Activated gamma-delta T cell treated with anti-CD3 and anti-CD28 coated beads, Interleukin-2, amount 50 U/mL, for 16 hours (primary cell): ENCODE data around the gene IDUA.
"Not testable (repeated sequence)": the region's sequence is repeated elsewhere in the genome, so short reads cannot be mapped to it uniquely, and the experiment has no call there.

Source experiments
- DNase-seq: peaks from one replicate; pipeline ENCODE4 v3.0.0-alpha.2; 2020; ENCODE audit warnings: low read depth

IDUA gene

DNA sequence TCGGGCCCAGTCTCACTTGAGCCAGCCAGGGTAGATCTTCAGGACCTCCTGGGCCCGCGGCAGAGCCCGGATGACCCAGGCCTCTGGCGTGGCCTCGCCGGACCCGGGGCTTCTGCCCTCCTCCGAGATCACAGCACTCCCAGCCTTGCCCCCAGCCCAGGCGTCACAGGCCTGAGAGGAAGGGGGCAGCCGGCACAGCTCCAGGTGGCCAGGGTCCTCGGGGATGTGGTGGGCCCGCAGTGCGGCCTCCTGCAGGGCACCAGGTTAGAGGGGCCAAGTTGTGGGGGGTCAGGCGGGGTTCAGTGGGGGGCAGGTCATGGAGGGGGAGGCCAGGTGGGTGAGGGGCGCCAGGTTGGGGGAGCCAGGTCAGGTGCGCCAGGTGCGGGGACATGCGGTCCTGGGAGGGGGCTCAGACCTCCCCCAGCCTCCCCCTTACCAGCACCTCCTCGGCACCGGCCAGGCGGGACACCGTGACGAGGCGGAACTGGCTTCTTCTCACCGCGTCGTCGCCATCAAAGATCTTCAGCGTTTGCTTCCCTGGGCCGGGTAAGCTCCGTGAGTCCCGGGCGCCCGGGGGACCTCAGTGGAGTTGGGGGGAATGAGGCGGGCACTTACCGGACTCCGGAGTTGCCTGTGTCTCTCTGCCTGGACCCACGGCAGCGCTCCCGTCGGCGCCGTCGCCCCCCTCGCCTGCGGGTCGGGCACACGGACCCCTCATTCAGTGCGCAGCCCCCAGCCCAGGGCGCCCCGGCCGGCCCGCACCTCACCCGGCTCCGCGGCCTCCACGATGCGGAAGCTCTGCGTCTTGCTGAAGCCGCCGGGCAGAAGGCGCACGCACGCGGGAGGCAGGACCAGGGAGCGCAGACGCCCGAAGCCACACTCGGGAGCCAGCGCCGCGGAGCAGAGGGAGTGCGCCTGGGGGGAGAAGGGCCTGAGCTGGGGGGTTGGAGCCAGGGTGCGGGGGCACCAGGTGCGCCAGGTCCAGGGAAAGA is 19.4 kb upstream of the IDUA start:
- DNase-seq = no peak

DNA sequence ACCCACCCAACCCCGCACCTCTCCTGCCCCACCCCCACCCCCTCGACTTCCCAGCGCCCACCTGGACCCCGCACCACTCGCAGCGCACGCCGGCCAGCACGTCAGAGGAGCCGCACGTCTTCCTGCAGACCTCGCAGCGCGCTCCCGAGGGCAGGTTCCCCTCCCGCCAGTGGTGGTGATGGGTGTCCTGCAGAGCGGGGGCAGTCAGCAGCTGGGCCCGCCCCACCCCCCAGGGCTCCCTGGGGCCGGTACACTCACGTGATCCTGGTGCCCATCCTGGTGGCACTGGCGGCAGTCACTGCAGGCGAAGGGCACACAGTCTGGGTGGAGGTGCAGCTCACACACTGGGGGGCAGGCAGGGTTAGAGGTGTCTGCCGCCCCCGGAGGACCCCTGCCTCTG is 18.6 kb upstream of the IDUA start:
- DNase-seq = no peak

DNA sequence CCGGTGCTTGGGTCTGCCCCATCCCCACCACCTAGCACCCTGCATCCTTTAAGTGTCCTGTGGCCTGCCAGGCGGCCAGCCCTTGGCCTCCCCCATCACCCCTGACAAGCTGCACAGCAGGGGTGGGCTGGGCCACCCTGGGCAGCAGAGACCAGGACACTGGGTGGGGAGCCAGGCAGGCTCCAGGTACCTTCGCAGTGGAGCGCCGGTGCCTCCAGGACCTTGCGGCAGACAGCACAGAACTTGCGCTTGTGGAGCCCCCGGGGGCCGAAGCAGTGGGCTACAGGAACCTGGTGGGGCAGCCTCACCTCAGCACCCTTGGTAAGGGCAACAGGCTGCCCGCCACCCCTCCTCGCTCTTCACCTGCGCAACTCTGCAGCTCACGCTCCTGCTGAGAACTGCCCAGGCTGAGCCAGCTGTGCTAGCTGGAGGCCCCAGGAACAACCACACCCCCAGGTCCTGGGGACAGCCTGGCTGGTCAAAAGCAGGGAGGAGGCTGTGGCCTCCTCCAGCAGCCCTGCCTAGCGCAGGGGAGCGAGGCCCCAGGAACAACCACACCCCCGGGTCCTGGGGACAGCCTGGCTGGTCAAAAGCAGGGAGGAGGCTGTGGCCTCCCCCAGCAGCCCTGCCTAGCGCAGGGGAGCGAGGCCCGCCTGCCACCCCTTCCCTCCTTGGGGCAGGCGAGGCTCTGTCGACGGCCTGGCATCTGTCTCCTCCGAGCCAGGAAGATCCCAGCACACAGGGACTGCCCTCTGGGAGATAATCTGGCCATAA is 18.0 kb upstream of the IDUA start:
- no peak for DNase-seq

DNA sequence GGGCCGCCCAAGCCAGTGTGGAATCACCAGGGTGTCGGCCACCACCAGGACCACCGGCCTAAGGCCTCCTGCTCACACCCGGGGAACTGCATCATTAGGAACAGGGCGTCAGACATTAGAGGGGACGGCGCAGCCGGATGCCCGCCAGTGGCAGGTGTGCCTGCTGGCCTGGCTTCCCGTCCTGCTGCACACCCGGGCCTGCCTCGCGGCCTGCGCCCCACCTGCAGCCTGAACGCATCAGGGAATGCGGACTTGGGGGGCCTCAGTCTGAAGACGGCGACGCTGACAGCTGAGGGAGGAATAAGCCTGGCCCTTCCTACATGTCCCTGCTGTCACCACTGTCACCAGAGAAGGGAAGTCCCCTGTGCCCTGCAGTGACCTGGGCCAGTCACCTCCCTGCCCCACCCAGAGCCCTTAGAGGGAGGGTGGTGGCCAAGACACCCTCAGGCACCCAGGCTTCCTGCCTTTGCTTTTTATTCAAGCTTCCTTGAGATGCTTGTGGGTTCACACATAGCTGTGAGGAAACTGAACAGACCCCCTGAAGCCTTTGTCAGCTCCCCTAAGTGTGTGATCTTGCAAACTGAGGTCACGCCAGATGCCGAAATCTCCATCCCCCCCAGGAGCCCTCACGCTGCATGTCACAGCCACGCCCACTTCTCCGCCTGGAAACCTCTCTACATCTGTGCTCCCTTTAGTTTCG is 16.6 kb upstream of the IDUA start:
- peak; percentile 57 for DNase-seq

DNA sequence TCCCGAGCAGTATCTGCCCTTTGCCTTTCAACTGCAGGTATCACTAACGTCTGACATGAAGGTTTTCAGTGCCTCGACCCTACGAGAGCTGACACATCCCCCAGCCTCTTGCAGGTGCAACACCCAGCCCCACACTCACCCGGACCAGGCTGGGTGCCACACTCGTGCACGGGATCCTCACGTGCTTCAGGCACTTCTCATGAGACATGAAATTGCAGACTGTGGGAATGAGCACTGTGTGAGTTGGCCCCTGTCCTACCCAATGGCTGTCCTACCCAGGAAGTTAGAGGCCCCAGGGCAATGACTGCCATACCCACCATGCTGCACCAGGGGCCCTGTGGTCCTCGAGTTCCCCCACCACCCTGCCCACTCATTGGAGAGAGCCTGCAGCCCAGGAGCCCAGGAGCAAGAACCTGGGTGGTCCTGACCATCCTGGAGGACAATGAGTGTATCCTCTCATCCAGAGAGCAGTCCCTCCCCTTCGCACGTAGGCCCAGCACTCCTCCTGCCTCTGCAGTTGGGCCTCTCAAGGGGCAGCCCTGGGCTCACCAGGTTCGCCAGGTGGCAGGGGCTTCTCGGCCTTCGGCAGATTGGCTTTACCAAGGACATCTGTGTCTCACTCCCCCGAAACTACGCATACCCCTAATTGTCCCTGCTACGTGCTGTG is 15.9 kb upstream of the IDUA start:
- DNase-seq = no peak

DNA sequence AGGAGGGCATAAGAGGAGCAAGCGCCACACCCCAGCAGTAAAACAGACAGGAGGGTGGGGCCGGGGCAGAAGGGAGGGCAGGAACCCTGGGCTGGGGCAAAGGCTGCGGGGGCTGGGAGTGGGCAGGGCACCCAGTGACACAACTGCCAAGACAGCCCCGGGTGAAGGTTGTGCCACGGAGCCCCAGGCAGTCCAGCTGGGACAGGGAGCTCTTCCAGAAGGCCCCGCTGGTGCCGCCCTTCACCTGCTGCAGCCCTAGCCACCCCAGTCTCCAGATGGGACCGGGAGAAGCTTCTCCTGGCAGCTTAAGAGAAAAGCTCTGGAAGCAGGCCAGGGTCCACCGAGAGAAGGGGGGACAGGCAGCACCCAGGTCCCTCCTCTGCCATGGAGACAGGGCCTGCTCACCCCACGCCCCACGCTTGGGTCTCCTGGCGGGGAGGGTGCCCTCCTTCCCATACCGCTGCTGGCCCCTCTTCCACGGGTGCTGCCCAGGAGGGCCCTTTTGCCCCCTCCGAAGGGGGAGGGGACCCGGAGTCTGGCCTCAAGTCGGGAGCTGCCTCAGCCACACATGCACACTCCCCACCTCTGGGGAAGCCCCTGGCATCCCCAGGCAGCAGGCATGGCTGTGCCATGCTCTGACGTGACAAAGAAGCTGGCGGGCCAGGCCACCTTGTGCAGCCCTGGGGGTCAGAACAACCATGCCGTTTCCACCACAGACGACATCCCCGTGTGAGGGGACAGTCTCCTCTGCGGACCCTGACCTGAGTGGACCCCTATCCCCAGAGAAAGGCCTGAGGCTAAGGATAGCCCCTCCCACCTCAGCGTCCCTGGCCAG is 15.0 kb upstream of the IDUA start:
- DNase-seq = no peak

DNA sequence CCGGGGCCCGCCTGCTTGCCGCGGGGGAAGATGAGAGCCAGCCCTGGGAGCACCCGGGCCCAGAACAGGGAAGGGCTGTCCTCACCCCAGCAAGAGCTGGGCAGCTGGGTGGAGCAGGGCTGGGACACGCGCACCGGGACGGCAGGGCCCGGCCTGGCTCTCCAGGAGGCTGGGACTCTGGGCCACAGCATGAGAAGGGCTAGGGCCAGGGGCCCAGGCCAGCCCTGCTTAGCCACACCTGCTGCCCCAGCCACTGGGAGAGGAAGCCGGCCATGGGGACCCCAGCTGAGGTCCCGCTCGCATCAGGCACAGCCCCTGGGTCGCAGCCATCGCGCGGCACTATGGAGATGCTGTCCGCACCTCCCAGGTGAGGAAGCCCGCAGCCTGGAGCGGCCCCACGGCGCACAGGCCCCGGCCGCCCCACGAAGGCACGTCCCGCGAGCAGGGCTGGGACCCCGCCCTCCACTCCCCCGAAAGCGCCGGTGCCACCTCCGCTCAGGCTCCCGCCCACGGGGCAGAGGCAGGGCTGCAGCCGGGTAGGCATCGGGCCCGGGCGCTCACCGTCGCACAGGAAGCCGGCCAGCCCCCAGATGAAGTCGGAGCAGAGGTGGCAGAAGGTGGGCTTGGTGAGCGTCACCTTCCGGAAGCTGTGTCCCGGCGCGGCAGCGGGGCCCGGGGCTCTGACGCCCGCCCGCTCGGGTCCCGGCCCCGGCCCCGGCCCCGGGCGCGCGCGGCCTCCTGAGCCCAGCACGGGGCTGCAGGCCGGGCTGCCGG is 14.0 kb upstream of the IDUA start:
- peak; percentile 49 for DNase-seq

DNA sequence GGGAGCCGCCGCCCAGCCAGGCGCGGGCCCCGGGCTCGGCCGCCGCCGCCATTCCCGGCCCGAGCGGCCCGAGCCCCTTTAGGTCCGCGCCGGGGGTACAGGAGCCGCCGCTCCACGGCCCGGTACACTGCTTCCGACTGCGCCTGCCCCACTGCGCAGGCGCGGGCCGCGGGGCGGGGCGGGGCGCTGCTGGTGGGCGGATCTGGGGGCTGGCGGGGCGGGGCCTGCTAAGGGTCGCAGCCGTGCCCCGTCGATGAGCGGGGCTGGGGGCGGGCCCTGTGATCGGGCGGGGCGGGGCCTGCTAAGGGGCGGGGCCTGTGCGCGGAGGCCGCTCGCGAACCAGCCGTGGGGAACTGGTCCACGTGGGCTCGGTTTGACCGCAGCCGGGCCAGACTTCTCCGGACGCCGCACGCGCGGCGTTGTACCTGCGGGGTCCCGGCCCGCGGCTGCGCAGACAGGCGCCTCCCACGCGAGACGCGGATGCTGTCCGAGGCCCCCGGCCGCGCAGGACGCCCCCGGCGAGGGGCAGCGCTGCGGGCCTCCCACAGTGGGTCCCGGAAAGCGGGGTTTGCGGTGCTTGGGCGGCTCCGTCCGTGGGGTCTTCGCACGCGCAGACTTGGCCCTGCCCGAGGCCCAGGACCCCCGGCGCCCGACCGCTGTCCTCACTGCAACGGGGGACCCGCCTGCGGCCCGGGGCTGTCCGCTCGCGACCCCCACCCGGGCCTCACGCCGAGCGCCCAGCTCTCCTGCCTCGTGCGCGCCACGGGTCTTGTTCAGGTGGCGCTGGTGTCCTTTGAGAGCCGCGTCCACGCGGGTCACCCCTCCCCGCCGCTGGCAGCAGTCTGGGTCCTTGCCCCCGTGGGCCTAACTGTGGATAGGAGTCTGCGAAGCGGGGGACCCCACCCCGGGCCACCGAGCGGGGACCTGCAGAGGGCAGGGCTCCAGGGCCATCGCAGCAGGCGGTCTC is 13.1 kb upstream of the IDUA start, which contains the start of gene DGKQ:
Gene DGKQ (minus strand): TSS at position 139 of the 967 bp plus-strand sequence. CDS start 87 bp downstream, at position 52.
- peak; percentile 79 for DNase-seq

DNA sequence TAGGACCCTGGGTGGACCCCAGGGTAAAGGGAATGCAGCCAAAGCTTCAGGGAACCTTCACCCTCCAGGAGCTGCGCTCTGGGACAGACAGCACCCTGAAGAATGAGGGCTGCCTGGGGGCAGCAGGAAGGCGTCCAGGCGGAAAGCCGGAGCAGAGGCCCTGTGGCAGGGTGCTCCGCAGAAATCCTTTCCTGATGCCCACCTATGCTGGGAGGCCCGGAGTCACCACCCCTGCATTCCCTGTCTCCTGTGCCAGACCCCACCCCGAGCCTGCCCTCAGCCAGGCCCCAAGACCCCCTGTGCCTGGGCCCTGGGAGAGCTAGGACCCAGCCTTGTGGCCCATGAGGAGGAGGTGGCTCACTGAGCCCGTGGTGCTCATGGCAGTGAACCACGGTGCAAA is 12.2 kb upstream of the IDUA start:
- no peak for DNase-seq

DNA sequence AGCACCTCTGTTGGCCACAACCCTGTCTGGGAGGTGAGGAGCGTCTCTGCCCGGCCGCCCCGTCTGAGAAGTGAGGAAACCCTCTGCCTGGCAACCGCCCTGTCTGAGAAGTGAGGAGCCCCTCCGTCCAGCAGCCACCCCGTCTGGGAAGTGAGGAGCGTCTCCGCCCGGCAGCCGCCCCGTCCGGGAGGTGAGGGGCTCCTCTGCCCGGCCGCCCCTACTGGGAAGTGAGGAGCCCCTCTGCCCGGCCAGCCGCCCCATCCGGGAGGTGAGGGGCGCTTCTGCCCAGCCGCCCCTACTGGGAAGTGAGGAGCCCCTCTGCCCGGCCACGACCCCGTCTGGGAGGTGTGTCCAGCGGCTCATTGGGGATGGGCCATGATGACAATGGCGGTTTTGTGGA is 10.8 kb upstream of the IDUA start:
- not testable (repeated sequence) for DNase-seq

DNA sequence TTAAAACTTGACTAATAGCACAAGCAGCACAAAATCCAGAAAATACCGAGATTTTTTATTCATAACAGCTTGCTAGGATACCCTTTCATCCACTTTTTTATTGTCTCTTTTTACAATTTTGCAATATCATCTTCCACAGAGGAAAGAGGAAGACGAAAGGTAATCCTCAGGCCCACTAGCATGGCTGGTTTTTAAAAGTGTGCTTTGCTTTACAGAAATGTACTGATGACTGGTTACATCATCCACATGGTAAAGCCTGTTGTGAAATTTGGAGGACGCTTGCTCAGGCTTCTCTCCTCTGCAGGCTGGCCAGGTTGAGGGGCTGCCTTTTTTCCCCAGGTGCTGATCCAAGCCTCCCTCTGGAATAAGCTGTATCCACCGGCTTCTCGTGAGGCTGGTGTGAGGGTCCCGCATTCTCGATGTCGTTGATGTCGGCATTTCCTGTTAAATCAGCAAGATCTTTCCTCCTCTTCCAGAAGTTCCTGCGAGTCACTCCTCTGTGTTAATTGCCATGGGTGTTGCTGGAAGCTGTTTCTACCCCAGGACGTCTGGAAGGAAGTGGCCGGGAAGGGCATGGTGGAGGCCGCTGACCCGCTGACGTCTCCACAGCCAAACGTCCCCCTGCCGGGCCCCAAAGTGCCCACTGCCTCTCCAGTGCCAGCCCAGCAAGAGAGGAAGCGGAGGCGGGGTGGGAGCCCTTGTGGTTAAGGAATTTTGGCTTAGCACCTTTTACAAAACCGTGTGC is 7.7 kb upstream of the IDUA start:
- no peak for DNase-seq

DNA sequence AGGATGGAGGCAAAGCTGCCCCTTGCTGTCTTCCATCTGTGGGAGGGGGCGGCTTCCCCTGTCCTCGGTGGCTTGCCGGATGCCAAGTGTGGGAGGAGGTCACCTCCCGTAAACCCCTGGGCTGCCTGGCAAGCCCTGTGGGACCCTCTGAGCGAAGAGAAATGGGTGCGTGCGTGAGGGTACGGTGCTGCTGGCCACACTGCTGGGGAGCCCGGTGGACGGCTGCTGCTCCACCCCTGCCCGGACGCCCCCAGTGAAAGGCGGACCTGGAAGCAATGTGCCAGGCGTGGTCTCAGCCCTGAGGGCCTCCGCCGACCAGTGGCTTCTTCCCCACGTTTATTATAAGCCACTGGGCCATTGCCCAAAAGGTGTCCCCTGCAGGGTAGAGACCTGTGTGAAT is 4.6 kb upstream of the IDUA start:
- DNase-seq = no peak

DNA sequence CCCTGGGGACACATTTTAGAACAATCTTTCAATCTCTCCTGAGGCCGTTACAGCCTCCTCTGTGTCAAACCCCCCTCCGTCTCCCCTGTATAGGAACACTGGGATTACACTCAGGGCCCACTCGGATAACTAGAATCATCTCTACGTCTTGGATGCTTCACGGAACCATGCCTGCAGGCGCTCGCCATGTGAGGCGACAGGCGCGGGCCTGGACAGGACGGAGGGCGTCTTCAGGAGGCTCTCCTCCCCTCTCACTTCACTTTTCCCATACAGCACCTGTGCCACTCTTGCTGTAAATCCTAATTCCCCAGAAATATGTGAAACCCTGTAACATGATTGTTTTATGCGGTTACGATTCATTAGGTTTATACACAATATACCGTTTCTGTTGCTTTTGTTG is 4.0 kb upstream of the IDUA start:
- DNase-seq = no peak

DNA sequence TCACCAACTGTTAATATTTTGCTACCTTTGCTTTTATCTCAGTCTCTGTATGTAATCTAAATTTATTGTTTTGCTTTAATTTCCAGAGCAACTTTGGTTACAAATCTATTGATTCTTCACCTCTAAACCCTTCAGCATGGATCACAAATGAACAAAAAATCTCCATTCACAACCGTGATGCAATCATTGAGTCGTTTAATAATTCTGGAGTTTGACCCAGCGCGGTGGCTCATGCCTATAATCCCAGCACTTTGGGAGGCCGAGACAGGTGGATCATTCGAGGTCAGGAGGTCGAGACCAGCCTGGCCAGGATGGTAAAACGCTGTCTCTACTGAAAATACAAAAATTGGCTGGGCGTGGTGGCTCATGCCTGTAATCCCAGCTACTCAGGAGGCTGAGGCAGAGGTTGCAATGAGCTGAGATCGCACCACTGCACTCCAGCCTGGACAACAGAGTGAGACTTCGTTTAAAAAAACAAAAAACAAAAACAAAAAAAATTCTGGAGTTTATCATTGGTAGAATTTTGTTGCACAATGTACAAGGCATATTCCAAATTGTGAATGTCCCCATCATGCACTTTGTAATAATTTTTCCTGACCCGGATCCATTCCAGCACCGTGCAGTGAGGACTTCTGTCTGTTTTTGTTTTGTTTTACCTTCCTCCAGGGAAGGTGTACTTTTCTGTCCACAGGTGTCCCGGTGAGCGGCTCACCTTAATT is 2.3 kb upstream of the IDUA start:
- no peak for DNase-seq

DNA sequence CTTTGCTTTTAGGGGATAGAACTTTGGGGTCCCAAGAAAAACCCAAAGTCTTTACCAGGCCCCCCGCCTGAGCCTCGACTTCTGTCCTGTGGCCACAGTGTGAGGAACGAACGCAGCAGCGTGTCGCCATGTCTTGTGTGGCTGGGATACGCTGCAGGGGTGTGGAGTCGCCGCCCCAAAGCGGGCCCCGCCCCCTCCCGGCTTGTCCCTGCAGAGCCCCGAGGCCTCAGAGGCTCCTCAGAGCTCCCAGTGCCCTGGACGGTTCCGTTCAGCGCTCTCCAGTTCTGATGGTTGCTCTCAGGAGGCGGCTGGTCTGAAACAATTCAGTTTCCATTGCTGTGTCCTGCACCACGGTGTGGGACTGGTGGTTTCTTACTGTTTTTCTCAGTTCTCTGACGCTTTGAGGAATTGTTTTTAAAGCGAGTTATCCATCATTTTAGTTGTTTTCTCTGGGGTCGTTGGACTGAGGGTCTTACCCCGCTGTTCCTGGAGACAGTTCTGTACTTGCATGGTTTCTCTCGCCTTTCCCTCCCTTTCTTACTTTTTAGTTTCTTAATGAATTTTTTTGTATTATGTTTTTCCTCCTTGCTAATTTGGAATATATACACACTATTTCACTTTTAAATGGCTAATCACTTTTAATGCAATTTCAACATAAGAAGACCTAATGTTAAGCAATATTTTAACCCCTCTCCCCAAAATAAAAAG is 1.6 kb upstream of the IDUA start:
- peak; percentile 56 for DNase-seq

DNA sequence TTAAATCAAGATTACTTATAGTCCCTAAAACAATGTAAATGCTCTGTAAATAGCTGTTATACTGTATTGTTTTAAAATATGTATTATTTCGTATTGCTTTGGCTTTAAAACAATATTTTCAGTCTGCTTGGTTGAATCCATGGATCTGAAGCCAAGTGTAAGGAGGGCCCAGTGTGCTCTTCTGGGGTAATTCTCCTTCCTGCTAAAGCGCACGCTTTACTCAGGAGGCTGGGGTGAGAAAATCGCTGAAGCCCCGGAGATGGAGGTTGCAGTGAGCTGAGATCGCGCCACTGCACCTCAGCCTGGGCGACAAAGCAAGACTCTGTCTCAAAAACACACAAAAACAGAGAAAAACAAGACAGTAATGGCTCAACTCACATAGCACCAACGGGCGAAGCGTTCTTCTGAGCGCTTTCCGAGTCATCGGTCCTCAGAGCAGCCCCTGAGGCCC is 391 bp upstream of the IDUA start:
- no peak for DNase-seq
